HepG2 (cell line): ENCODE measurements around the gene LRRC3.

ENCODE experiments used
- CEBPB ChIP-seq: IDR thresholded peaks from 2 replicates; pipeline ENCODE4 v1.6.1; 2011; ENCODE audit warnings: low read depth, low read length, improper control_type of control experiment, borderline replicate concordance
- CTCF ChIP-seq: sonication (generic); formaldehyde crosslinking; IDR thresholded peaks from 2 replicates; pipeline ENCODE4 v1.5.0; 2020; ENCODE audit warnings: mild to moderate bottlenecking, missing genetic modification reagents, moderate library complexity
- FOXJ3 ChIP-seq: sonication (generic); formaldehyde crosslinking; IDR thresholded peaks from 2 replicates; pipeline ENCODE4 v1.4.0; 2020; ENCODE audit warnings: missing genetic modification reagents, mild to moderate bottlenecking, borderline replicate concordance
- HBP1 ChIP-seq: IDR thresholded peaks from 2 replicates; pipeline ENCODE4 v1.6.1; 2016; ENCODE audit warnings: low read depth, control low read depth
- MAFK ChIP-seq, 2 experiments: IDR thresholded peaks in 1 of 2; conservative IDR thresholded peaks in 1 of 2; 2 replicates each; pipeline ENCODE4 v1.6.1; 2011; ENCODE audit warnings: improper control_type of control experiment in 2 of 2, low read length in 2 of 2
- NFYB ChIP-seq: sonication (generic); formaldehyde crosslinking; IDR thresholded peaks from 2 replicates; pipeline ENCODE4 v1.4.0; 2020; ENCODE audit warnings: missing genetic modification reagents
- PHF8 ChIP-seq: sonication (generic); formaldehyde crosslinking; IDR thresholded peaks from 2 replicates; pipeline ENCODE4 v1.5.0; 2020; ENCODE audit warnings: missing genetic modification reagents
- POLR2A ChIP-seq, 2 experiments: IDR thresholded peaks; 2 replicates each; pipeline ENCODE4 v1.6.1; 2011; ENCODE audit warnings: low read depth in 2 of 2, low read length in 2 of 2, mild to moderate bottlenecking in 1 of 2, moderate library complexity in 1 of 2; ENCODE audit not compliant: insufficient read depth in 1 of 2
- REST ChIP-seq, 2 experiments: IDR thresholded peaks; 2 replicates each; pipeline ENCODE4 v1.6.1; 2011 to 2012; ENCODE audit warnings: low read length in 2 of 2, borderline replicate concordance in 1 of 2, low read depth in 1 of 2, mild to moderate bottlenecking in 1 of 2, moderate library complexity in 1 of 2
- ZNF143 ChIP-seq: sonication (generic); formaldehyde crosslinking; IDR thresholded peaks from 2 replicates; pipeline ENCODE4 v1.4.0; 2020; ENCODE audit warnings: missing genetic modification reagents
- ZNF430 ChIP-seq: sonication (generic); formaldehyde crosslinking; IDR thresholded peaks from 2 replicates; pipeline ENCODE4 v1.9.0; 2021; ENCODE audit warnings: mild to moderate bottlenecking, missing genetic modification reagents
- ZNF644 ChIP-seq: IDR thresholded peaks from 2 replicates; pipeline ENCODE4 v1.6.1; 2016; ENCODE audit warnings: low read depth
- ZSCAN21 ChIP-seq: sonication (generic); formaldehyde crosslinking; IDR thresholded peaks from 2 replicates; pipeline ENCODE4 v1.8.0; 2022; ENCODE audit warnings: mild to moderate bottlenecking, missing genetic modification reagents, moderate library complexity, borderline replicate concordance
- TF ChIP-seq, protein P1 (sequence below): IDR thresholded peaks from 2 replicates; pipeline ENCODE4 v1.6.1; 2016

GRCh38 chr21:44471341-44471740, 16.0 kb downstream of the LRRC3 start:
- no peak for TF ChIP-seq HBP1 (CRISPR knock-in tag)
- no peak for TF ChIP-seq POLR2A (IDR thresholded peaks at IDR 0.05; ENCODE audit: insufficient read depth in 1 of 2, low read depth in 2 of 2, low read length in 2 of 2)
- TF ChIP-seq ZNF644 (CRISPR knock-in tag): no peak
- TF ChIP-seq, protein P1, sequence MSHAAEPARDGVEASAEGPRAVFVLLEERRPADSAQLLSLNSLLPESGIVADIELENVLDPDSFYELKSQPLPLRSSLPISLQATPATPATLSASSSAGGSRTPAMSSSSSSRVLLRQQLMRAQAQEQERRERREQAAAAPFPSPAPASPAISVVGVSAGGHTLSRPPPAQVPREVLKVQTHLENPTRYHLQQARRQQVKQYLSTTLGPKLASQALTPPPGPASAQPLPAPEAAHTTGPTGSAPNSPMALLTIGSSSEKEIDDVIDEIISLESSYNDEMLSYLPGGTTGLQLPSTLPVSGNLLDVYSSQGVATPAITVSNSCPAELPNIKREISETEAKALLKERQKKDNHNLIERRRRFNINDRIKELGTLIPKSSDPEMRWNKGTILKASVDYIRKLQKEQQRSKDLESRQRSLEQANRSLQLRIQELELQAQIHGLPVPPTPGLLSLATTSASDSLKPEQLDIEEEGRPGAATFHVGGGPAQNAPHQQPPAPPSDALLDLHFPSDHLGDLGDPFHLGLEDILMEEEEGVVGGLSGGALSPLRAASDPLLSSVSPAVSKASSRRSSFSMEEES (CRISPR knock-in tag): no peak
- no peak for TF ChIP-seq REST (IDR thresholded peaks at IDR 0.05; ENCODE audit: borderline replicate concordance in 1 of 2, low read depth in 1 of 2, low read length in 2 of 2)
- TF ChIP-seq PHF8 (CRISPR knock-in tag): no peak
- TF ChIP-seq NFYB: no peak
- no peak for TF ChIP-seq MAFK (conservative IDR thresholded peaks at IDR 0.05 in 1 of 2, IDR thresholded peaks at IDR 0.05 in 1 of 2; ENCODE audit: low read length in 2 of 2)
- TF ChIP-seq ZSCAN21 (CRISPR knock-in tag): no peak
- no peak for TF ChIP-seq CTCF (CRISPR knock-in tag)
- TF ChIP-seq ZNF430: no peak
- TF ChIP-seq CEBPB: no peak
- TF ChIP-seq ZNF143 (CRISPR knock-in tag): no peak
- TF ChIP-seq FOXJ3: no peak
